Lower leg skin (tissue), 4 donors: ENCODE data around the gene KYNU. TPM values are rescaled to one million over a fixed set of nuclear protein-coding genes. Genes with fewer than 3 reads are reported as not detected.

Experiments used
- DNase-seq, 2 donors: peaks; one replicate each; pipeline ENCODE4 v3.0.0-alpha.2; 2019; ENCODE audit warnings: low spot score in 2 of 2
- H3K4me3 ChIP-seq: fragments of 200-600 bp; sonication (generic); 2 replicates; pipeline ENCODE4 v1.5.1; 2017; ENCODE audit warnings: mild to moderate bottlenecking, low read depth; ENCODE audit not compliant: poor library complexity, severe bottlenecking
- POLR2A ChIP-seq, 2 donors: fragments of 450-650 bp; IDR thresholded peaks; one replicate each; pipeline ENCODE4 v1.6.1; 2016 to 2017; ENCODE audit warnings: antibody characterized with exemption in 2 of 2, mild to moderate bottlenecking in 1 of 2, moderate library complexity in 1 of 2
- WGBS, 2 donors: methylation state at CpG; one replicate each; pipeline ENCODE4 v1.1.5; 2018; 5-methylcytosine and 5-hydroxymethylcytosine counted together
- intact Hi-C: fragments of 100-400 bp; cut with DNase I; formaldehyde crosslinking; loops from one replicate; pipeline ENCODE4 v1.15.0; 2023; ENCODE audit warnings: low total_unique reads
- total RNA-seq, 4 donors: library from RNA; depleted of rRNA; stranded (reverse); fragments of >200 nt; gene quantifications; one replicate each; pipeline ENCODE4 v1.1.0, GENCODE V29; 2016
- TF ChIP-seq, protein P1 (sequence below), 3 donors: fragments of 450-650 bp; IDR thresholded peaks; one replicate each; pipeline ENCODE4 v1.5.1; 2016; ENCODE audit warnings: antibody characterized with exemption in 3 of 3, mild to moderate bottlenecking in 3 of 3, moderate library complexity in 2 of 3

KYNU gene
- total RNA-seq, 4 donors from 2014 or later: 1.2 to 6.1 (median 2.6) TPM

DNA sequence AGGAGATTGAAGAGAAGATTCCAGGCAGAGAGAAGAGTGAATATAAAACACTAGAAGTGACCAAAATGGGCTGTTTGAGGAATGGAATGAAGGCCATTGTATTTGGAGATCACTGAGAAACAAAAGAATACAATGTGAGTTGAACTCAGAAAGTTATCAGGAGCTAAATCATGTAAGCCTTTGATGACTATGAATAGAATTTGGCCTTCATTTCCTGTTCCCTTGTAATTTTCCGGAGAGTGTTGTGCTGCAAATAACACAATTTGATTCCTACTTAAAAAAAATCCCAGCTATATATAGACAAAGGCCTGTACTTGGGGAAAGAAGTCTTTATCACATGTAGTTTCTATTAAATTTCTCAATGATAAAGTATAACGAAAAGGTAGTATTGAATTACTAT, 33.7 kb upstream of the KYNU start:
- DNase-seq: no peak
- 54 to 61% methylated on average over 2 of the region's 2 CpGs for WGBS, 2 donors
- no peak overlapping the region for H3K4me3 ChIP-seq
- TF ChIP-seq, protein P1, sequence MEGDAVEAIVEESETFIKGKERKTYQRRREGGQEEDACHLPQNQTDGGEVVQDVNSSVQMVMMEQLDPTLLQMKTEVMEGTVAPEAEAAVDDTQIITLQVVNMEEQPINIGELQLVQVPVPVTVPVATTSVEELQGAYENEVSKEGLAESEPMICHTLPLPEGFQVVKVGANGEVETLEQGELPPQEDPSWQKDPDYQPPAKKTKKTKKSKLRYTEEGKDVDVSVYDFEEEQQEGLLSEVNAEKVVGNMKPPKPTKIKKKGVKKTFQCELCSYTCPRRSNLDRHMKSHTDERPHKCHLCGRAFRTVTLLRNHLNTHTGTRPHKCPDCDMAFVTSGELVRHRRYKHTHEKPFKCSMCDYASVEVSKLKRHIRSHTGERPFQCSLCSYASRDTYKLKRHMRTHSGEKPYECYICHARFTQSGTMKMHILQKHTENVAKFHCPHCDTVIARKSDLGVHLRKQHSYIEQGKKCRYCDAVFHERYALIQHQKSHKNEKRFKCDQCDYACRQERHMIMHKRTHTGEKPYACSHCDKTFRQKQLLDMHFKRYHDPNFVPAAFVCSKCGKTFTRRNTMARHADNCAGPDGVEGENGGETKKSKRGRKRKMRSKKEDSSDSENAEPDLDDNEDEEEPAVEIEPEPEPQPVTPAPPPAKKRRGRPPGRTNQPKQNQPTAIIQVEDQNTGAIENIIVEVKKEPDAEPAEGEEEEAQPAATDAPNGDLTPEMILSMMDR (IDR thresholded peaks at IDR 0.05): no peak
- TF ChIP-seq POLR2A (IDR thresholded peaks at IDR 0.05): no peak
- intact Hi-C loops: no loop called here

DNA sequence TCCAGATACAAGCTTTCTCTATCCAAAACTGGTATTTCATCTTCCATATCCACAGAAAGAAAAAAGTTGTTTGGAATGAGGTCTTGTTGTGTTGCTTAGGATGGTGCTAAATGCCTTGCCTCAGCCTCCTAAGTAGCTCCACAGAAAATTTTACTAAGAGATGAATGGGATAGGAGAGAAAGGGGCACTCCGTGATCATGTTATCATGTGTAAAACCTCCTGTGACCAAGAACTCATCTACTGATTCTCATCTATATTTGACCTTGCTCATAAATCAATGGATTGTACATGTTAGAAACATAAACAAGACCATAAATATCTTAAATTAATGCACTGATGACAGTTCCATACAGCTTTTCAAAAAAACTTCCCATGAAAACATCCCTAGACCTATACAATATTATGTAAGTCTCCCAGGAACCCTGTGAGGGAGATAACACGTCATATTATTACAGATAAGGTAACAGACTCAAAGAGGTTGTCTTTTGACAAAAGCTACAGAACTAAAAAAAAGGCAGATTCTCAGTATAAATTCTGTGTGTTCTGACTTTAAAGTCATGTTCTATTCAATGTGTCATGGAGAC, 29.3 kb upstream of the KYNU start:
- no peak overlapping the region for H3K4me3 ChIP-seq
- intact Hi-C loops: no loop called here
- TF ChIP-seq, protein P1 (IDR thresholded peaks at IDR 0.05): no peak
- WGBS, 2 donors: 84 to 91% methylated on average over 2 of the region's 2 CpGs
- DNase-seq: no peak

GRCh38 chr2:142849820-142850219, 27.6 kb upstream of the KYNU start:
- TF ChIP-seq, protein P1 (IDR thresholded peaks at IDR 0.05): no peak
- no peak for TF ChIP-seq POLR2A (IDR thresholded peaks at IDR 0.05)
- intact Hi-C loops: no loop called here
- no peak for DNase-seq
- 45 to 58% methylated on average over 3 of the region's 3 CpGs for WGBS, 2 donors
- H3K4me3 ChIP-seq: no peak overlapping the region

- no peak for TF ChIP-seq POLR2A (IDR thresholded peaks at IDR 0.05)
- TF ChIP-seq, protein P1 (IDR thresholded peaks at IDR 0.05): no peak
- 76 to 77% methylated on average over 6 of the region's 6 CpGs for WGBS, 2 donors
- DNase-seq: no peak
- intact Hi-C loops: no loop called here
- no peak overlapping the region for H3K4me3 ChIP-seq
These were observed 23.6 kb upstream of the KYNU start for GRCh38 chr2:142853912-142854311.

GRCh38 chr2:142857256-142858164, 20.0 kb upstream of the KYNU start:
- DNase-seq: no peak
- H3K4me3 ChIP-seq: no peak overlapping the region
- 79 to 83% methylated on average over 5 of the region's 5 CpGs for WGBS, 2 donors
- no peak for TF ChIP-seq POLR2A (IDR thresholded peaks at IDR 0.05)
- TF ChIP-seq, protein P1 (IDR thresholded peaks at IDR 0.05): no peak
- intact Hi-C loops: no loop called here
